Tibial artery (tissue), 4 donors: Measurements from ENCODE around the gene TSC22D3.
A peak's percentile ranks its signal among the peaks of the same experiment; 100 is the strongest.

Experiments
- DNase-seq, 2 donors: peaks; one replicate each; pipeline ENCODE4 v3.0.0-alpha.2; 2019
- H3K27ac ChIP-seq, 2 donors: fragments of 200-600 bp; sonication (generic) in 1 of 2; 1 replicate in 1 of 2; 2 replicates in 1 of 2; pipeline ENCODE4 v1.5.1; 2018 to 2019; ENCODE audit warnings: mild to moderate bottlenecking in 1 of 2
- H3K27me3 ChIP-seq, 2 donors: fragments of 200-600 bp; sonication (generic) in 1 of 2; one replicate each; pipeline versions ENCODE4 v1.5.1 to v1.6.0; 2016 to 2019
- H3K36me3 ChIP-seq, 3 donors: fragments of 200-600 bp; sonication (generic) in 2 of 3; one replicate each; pipeline ENCODE4 v1.5.1; 2016 to 2019; ENCODE audit warnings: mild to moderate bottlenecking in 2 of 3
- H3K4me1 ChIP-seq, 4 donors: fragments of 200-600 bp; sonication (generic) in 2 of 4; 1 replicate in 3 of 4; 2 replicates in 1 of 4; pipeline ENCODE4 v1.5.1; 2016 to 2019
- H3K4me3 ChIP-seq, 2 donors: fragments of 200-600 bp; sonication (generic) in 1 of 2; 1 replicate in 1 of 2; 2 replicates in 1 of 2; pipeline ENCODE4 v1.5.1; 2018 to 2019; ENCODE audit warnings: mild to moderate bottlenecking in 2 of 2
- H3K9me3 ChIP-seq, 3 donors: fragments of 200-600 bp; sonication (generic) in 1 of 3; one replicate each; pipeline ENCODE4 v1.5.1; 2016 to 2019
- intact Hi-C: fragments of 100-400 bp; cut with DNase I; formaldehyde crosslinking; loops from one replicate; pipeline ENCODE4 v1.15.0; 2023; ENCODE audit warnings: low total_unique reads
- TF ChIP-seq, protein P1 (sequence below), 2 experiments: fragments of 200-600 bp in 1 of 2; fragments of 450-650 bp in 1 of 2; IDR thresholded peaks; one replicate each; pipeline ENCODE4 v1.5.1; 2017 to 2019; ENCODE audit warnings: antibody characterized with exemption in 2 of 2, mild to moderate bottlenecking in 1 of 2, moderate library complexity in 1 of 2

Gene TSC22D3

DNA sequence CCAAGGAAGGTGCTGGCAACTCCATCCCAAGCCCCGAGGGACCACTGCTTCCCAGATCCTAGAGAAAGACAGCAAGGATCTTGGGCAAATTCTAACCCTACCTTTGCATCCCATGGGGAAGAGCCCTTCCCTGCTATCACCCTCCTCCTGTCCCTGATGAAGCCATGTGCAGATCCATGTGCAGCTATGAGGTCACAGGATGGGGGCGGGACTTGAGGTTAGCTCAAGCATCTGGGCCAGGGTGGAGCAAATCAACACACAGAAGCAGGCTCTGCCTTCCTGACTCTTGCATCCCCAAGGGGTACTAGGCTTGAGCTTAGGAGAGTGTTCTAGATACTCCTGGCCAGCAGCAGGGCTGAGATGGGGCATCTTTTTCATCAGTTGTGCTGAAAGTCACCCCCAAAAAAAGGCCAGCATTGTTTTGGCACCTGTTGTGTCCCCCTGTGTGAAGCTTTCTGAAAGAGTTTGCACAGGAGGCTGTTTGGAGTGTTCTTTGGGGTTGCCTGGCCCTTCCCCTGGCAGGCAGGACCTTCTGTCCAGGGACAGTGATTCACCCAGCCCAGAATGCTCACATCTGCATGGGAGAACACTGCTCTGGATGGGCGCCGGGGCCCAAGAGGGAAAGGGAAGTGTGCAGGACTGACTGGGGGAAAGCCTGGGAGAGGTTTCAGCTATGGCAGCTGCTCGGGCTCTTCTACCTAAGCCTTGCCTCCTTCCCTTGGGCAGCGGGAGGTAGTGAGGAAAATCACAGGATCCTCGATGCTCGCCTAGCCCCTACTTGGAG is 96.4 kb downstream of the TSC22D3 start:
- intact Hi-C loops: loop anchor here (5.0 kb wide), 1 partner anchor 33 kb away; no protein-coding TSS in a partner anchor
- Histone ChIP-seq H3K27me3 (no peaks in the 10 kb centered on the region), H3K4me3 (no peak overlapping the region), H3K36me3 (no peaks in the 10 kb centered on the region), H3K27ac (peak overlapping the region; percentile 94 to 96), H3K4me1 (peaks cover 0 to 73% (median 22%) of the 10 kb centered on the region in 4 donors), H3K9me3 (no peaks in the 10 kb centered on the region)
- DNase-seq: peak; percentile 91 to 92
- TF ChIP-seq, protein P1, sequence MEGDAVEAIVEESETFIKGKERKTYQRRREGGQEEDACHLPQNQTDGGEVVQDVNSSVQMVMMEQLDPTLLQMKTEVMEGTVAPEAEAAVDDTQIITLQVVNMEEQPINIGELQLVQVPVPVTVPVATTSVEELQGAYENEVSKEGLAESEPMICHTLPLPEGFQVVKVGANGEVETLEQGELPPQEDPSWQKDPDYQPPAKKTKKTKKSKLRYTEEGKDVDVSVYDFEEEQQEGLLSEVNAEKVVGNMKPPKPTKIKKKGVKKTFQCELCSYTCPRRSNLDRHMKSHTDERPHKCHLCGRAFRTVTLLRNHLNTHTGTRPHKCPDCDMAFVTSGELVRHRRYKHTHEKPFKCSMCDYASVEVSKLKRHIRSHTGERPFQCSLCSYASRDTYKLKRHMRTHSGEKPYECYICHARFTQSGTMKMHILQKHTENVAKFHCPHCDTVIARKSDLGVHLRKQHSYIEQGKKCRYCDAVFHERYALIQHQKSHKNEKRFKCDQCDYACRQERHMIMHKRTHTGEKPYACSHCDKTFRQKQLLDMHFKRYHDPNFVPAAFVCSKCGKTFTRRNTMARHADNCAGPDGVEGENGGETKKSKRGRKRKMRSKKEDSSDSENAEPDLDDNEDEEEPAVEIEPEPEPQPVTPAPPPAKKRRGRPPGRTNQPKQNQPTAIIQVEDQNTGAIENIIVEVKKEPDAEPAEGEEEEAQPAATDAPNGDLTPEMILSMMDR (IDR thresholded peaks at IDR 0.05): no peak

DNA sequence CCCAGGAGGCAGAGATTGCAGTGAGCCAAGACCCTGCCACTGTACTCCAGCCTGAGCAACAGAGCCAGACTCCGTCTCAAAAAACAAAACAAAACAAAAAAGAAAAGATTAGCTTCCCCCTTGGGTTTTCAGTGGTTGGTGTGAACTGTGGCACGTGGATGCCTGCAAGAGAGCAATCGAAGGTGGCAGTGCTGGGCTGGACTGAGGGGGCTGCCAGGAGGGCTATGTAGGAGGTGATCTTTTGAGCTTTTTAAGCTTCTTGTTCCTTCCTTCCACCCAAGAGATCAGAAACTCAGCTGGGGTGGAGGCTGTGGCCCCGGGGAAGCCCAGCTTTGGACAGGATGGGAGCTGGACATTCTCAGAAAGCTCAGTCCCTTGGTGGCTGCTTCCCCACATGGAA is 97.7 kb downstream of the TSC22D3 start:
- peak; percentile 47 to 73 for DNase-seq
- Histone ChIP-seq H3K27ac (peak overlapping the region; percentile 94 to 96), H3K4me3 (peak overlapping the region; percentile 38 to 39), H3K27me3 (no peaks in the 10 kb centered on the region), H3K36me3 (no peaks in the 10 kb centered on the region), H3K4me1 (peaks cover 0 to 72% (median 18%) of the 10 kb centered on the region in 4 donors), H3K9me3 (no peaks in the 10 kb centered on the region)
- TF ChIP-seq, protein P1 (IDR thresholded peaks at IDR 0.05): no peak
- intact Hi-C loops: loop anchor here (5.0 kb wide), 1 partner anchor 34 kb away; no protein-coding TSS in a partner anchor

DNA sequence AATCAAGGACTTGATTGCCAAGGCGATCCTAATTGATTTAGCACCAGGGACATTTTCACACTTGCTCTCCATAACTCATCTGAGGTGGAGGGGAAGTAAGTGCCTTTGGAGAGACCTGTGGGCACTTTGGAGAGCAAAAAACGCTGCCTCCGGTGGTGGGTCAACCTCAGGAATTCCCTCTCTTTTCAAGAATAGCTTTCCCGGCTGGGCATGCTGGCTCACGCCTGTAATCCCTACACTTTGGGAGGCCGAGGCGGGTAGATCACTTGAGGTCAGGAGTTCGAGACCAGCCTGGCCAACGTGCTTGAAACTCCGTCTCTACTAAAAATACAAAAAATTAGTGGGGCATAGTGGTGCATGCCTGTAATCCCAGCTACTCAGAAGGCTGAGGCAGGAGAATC is 98.1 kb downstream of the TSC22D3 start:
- Histone ChIP-seq H3K27ac (peak overlapping the region; percentile 94 to 96), H3K4me3 (peak overlapping the region; percentile 38 to 39), H3K36me3 (no peaks in the 10 kb centered on the region), H3K27me3 (no peaks in the 10 kb centered on the region), H3K9me3 (no peaks in the 10 kb centered on the region), H3K4me1 (peaks cover 0 to 72% (median 14%) of the 10 kb centered on the region in 4 donors)
- TF ChIP-seq, protein P1 (IDR thresholded peaks at IDR 0.05): no peak
- intact Hi-C loops: loop anchor here (5.0 kb wide), 1 partner anchor 35 kb away; no protein-coding TSS in a partner anchor
- peak in 1 of 2 donors; percentile 77 for DNase-seq

DNA sequence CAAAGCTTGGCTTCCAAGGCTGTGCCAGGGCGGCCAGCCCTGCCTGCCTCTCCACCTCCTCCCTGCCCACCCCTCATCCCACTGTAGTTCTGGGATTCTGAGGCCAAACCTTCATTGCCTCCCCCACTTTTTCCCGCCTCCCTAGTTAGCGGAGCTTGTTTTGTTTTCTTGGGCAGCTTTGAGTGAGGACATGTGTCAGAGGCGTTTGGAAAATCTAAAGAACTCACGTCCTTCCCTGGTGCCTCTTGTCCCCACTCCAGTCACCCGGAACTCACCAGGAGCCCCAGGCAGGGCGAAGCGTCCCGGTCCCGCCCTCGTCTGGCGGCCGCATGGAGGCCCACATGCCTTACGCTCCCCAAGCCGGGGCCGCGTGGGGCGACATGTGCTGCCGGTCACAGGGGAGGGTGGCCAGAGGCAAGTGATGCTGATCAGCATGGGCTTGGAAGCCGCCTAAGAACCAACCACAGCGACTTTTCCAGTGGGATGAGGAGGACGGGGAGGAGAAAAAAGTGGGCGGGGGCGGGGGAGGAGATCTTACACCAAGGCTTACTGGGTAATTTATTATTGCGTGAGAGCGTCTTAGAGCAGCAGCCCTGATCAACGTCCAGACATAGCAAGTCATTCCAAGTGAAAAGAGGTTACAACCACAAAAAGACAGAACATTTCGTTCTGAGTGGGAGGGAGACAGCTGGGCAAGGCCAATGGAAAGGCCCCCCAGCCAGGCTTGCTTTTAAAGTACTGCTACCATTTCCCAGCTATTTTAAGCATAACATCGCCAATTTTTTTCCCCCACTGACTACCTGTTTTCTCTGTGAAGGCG is 98.8 kb downstream of the TSC22D3 start:
- no peaks in the 10 kb centered on the region for H3K27me3 ChIP-seq
- peak overlapping the region; percentile 69 to 70 for H3K4me3 ChIP-seq
- peaks cover 0 to 67% (median 13%) of the 10 kb centered on the region in 4 donors for H3K4me1 ChIP-seq
- H3K27ac ChIP-seq: peak overlapping the region; percentile 94 to 96
- DNase-seq: peak; percentile 90 to 96
- no peaks in the 10 kb centered on the region for H3K9me3 ChIP-seq
- intact Hi-C loops: loop anchor here (5.0 kb wide), 1 partner anchor 36 kb away; no protein-coding TSS in a partner anchor
- TF ChIP-seq, protein P1 (IDR thresholded peaks at IDR 0.05): no peak
- H3K36me3 ChIP-seq: no peaks in the 10 kb centered on the region

DNA sequence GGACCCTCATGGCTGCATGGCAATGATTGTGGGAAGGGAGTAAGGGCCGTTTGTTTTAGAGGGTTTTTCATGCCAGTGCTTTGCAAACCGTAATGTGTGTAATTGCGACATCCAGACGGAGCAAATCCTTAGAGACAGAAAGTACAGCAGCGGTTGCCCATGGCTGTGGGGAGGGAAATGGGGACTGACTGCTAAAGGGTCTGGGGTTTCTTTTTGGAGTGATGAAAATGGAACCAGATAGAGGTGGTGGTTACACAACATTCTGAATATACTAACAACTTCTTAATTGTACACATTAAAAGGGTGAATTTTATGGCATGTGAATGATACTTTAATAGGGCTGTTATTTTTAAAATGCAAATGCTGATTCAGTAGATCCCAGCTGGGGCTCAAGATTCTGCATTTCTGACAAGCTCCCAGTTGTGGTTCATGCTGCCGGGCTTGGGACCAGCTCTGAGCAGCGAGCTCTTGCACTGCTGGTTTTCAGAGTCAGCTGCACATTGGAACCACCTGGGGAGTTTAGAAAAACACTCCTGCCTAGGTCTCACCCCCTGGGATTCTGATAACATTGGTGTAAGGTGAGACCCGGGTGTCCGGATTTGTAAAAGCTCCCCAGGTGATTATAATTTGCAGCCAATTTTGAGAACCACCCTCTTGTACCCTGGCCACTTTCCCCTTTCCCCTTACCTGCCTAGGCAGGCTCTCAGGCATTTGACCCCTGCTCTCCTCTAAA is 99.6 kb downstream of the TSC22D3 start:
- Histone ChIP-seq H3K36me3 (no peaks in the 10 kb centered on the region), H3K9me3 (no peaks in the 10 kb centered on the region), H3K27ac (peak overlapping the region; percentile 94 to 96), H3K4me3 (peak overlapping the region; percentile 69 to 70), H3K27me3 (no peaks in the 10 kb centered on the region), H3K4me1 (peaks cover 0 to 67% (median 13%) of the 10 kb centered on the region in 4 donors)
- DNase-seq: peak; percentile 64 to 81
- intact Hi-C loops: loop anchor here (5.0 kb wide), 1 partner anchor 36 kb away; no protein-coding TSS in a partner anchor
- TF ChIP-seq, protein P1 (IDR thresholded peaks at IDR 0.05): no peak
